ENCODE data around the gene MARS1. TPM values are rescaled to one million over a fixed set of nuclear protein-coding genes. Genes with fewer than 3 reads are reported as not detected.
A peak's percentile ranks its signal among the peaks of the same experiment; 100 is the strongest.

Gene MARS1
- total RNA-seq, 4 donors from 2014 or later, result 53.2 to 81.0 (median 62.7) TPM

GRCh38 chr12:57524814-57525614, 37.1 kb downstream of the MARS1 start:
- Histone ChIP-seq H3K9me3 (no peaks in the 10 kb centered on the region), H3K27me3 (no peaks in the 10 kb centered on the region), H3K36me3 (peaks cover 37 to 61% (median 59%) of the 10 kb centered on the region in 4 donors), H3K27ac (replicated peaks in 1 of 4) (peak overlapping the region; percentile 95 to 99 (median 98)), H3K4me1 (peaks cover 28 to 62% (median 50%) of the 10 kb centered on the region in 4 donors), H3K4me3 (peak overlapping the region in 1 of 4 donors; percentile 81)
- TF ChIP-seq POLR2AphosphoS5 (IDR thresholded peaks at IDR 0.05) (no peak), EP300 (IDR thresholded peaks at IDR 0.05) (no peak), POLR2A (IDR thresholded peaks at IDR 0.05; ENCODE audit: low read depth) (no peak), CTCF (IDR thresholded peaks at IDR 0.05) (no peak)
- 60% methylated on average over 9 of the region's 11 CpGs for WGBS
- DNase-seq (ENCODE audit: extremely low spot score), result no peak
- intact Hi-C loops (cut with DNase I), result no loop called here

GRCh38 chr12:57525615-57526383, 37.9 kb downstream of the MARS1 start:
- WGBS, result 77% methylated on average over 16 of the region's 16 CpGs
- Histone ChIP-seq H3K27ac (replicated peaks in 1 of 4) (peak overlapping the region in 2 of 4 donors; percentile 42 to 95), H3K4me3 (no peak overlapping the region), H3K9me3 (no peaks in the 10 kb centered on the region), H3K36me3 (peaks cover 44 to 69% (median 67%) of the 10 kb centered on the region in 4 donors), H3K4me1 (peaks cover 28 to 63% (median 49%) of the 10 kb centered on the region in 4 donors), H3K27me3 (no peaks in the 10 kb centered on the region)
- no peak for DNase-seq (ENCODE audit: extremely low spot score)
- intact Hi-C loops (cut with DNase I), result no loop called here
- TF ChIP-seq POLR2AphosphoS5 (IDR thresholded peaks at IDR 0.05) (no peak), POLR2A (IDR thresholded peaks at IDR 0.05; ENCODE audit: low read depth) (no peak), EP300 (IDR thresholded peaks at IDR 0.05) (no peak), CTCF (IDR thresholded peaks at IDR 0.05) (no peak)

GRCh38 chr12:57526477-57527126, 38.7 kb downstream of the MARS1 start:
- peak overlapping the region in 2 of 4 donors; percentile 28 to 42 for H3K27ac ChIP-seq (replicated peaks in 1 of 4)
- H3K27me3 ChIP-seq, result no peaks in the 10 kb centered on the region
- intact Hi-C loops (cut with DNase I), result no loop called here
- peaks cover 20 to 55% (median 41%) of the 10 kb centered on the region in 4 donors for H3K4me1 ChIP-seq
- no peaks in the 10 kb centered on the region for H3K9me3 ChIP-seq
- TF ChIP-seq EP300 (IDR thresholded peaks at IDR 0.05), result no peak
- TF ChIP-seq CTCF (IDR thresholded peaks at IDR 0.05), result no peak
- TF ChIP-seq POLR2A (IDR thresholded peaks at IDR 0.05; ENCODE audit: low read depth), result no peak
- no peak for TF ChIP-seq POLR2AphosphoS5 (IDR thresholded peaks at IDR 0.05)
- H3K36me3 ChIP-seq, result peaks cover 52 to 77% (median 75%) of the 10 kb centered on the region in 4 donors
- no peak overlapping the region for H3K4me3 ChIP-seq
- 68% methylated on average over 2 of the region's 4 CpGs for WGBS
- DNase-seq (ENCODE audit: extremely low spot score), result no peak

GRCh38 chr12:57527184-57527583, 39.3 kb downstream of the MARS1 start:
- H3K27me3 ChIP-seq, result no peaks in the 10 kb centered on the region
- peak overlapping the region in 2 of 4 donors; percentile 28 to 42 for H3K27ac ChIP-seq (replicated peaks in 1 of 4)
- no peak overlapping the region for H3K4me3 ChIP-seq
- no peaks in the 10 kb centered on the region for H3K9me3 ChIP-seq
- 72% methylated on average over 5 of the region's 5 CpGs for WGBS
- no peak for DNase-seq (ENCODE audit: extremely low spot score)
- H3K4me1 ChIP-seq, result peaks cover 18 to 49% (median 35%) of the 10 kb centered on the region in 4 donors
- TF ChIP-seq EP300 (IDR thresholded peaks at IDR 0.05), result no peak
- no peak for TF ChIP-seq POLR2AphosphoS5 (IDR thresholded peaks at IDR 0.05)
- TF ChIP-seq CTCF (IDR thresholded peaks at IDR 0.05), result no peak
- no peak for TF ChIP-seq POLR2A (IDR thresholded peaks at IDR 0.05; ENCODE audit: low read depth)
- peaks cover 58 to 83% (median 81%) of the 10 kb centered on the region in 4 donors for H3K36me3 ChIP-seq
- intact Hi-C loops (cut with DNase I), result no loop called here

Measured in esophagus muscularis mucosa (tissue), 4 donors.